Measurements from ENCODE around the gene PTCD1. TPM values are rescaled to one million over a fixed set of nuclear protein-coding genes. Genes with fewer than 3 reads are reported as not detected.

PTCD1 gene
- total RNA-seq, 1 donor from 2014 or later = 10.5 TPM

DNA sequence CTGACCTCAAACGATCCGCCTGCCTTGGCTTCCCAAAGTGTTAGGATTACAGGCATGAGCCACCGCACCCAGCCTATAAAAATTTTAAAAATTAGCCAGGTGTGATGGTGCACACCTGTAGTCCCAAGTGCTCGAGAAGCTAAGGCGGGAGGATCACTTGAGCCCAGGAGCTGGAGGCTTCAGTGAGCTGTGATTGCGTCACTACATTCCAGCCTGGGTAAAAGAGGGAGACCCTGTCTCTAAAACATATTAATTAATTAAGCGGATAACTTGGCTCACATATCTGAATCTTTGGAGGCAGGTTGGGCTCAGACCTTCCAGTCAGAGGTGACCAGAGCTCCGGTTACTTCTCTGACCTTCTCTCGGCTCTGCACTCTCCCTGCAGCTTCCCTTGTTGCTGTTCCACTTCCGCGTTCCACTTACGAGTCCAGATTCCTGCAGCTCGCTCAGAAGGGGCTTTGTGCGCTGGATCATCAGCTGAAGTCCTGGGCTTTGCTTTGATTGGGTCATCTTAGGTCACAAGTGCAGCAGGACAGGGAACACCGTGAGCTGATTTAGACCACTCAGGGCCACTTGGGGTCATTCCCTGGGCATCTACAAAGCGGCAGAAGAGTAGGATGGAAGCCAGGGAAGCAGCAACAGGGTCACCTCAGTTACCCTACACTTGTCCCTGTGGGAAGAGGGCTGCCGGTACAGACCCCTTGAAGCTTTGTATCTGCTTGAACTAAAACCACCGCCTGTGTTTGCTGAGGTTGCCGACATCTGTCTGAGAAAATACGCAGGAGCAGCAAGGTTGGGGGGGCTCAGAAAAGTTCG is 66.1 kb downstream of the PTCD1 start:
- H3K36me3 Mint-ChIP-seq (ENCODE audit: low read depth) = peaks cover 9% of the 10 kb centered on the region
- DNase-seq = no peak
- H3K9me3 Mint-ChIP-seq = no peaks in the 10 kb centered on the region
- intact Hi-C loops (cut with micrococcal nuclease) = loop anchor here (5.0 kb wide), 1 partner anchor 35 kb away; the partner anchor contains the start of genes BUD31 and PDAP1
- H3K27ac Mint-ChIP-seq = peak overlapping the region; percentile 70
- H3K4me1 Mint-ChIP-seq = peaks cover 28% of the 10 kb centered on the region
- no peaks in the 10 kb centered on the region for H3K27me3 Mint-ChIP-seq
- H3K4me3 Mint-ChIP-seq = peak overlapping the region; percentile 77

- no peak for DNase-seq
- Mint-ChIP-seq H3K27ac (no peak overlapping the region), H3K4me1 (peaks cover 26% of the 10 kb centered on the region), H3K36me3 (ENCODE audit: low read depth) (peaks cover 14% of the 10 kb centered on the region), H3K27me3 (no peaks in the 10 kb centered on the region), H3K4me3 (no peak overlapping the region), H3K9me3 (no peaks in the 10 kb centered on the region)
- intact Hi-C loops (cut with micrococcal nuclease) = loop anchor here (5.0 kb wide), 1 partner anchor 36 kb away; the partner anchor contains the start of genes BUD31 and PDAP1
Measured at GRCh38 chr7:99371376-99371920, 67.2 kb downstream of the PTCD1 start.

GRCh38 chr7:99369767-99370391 is 68.7 kb downstream of the PTCD1 start:
- H3K27me3 Mint-ChIP-seq = no peaks in the 10 kb centered on the region
- no peak for DNase-seq
- H3K4me3 Mint-ChIP-seq = no peak overlapping the region
- no peaks in the 10 kb centered on the region for H3K9me3 Mint-ChIP-seq
- intact Hi-C loops (cut with micrococcal nuclease) = loop anchor here (5.0 kb wide), 1 partner anchor 37 kb away; the partner anchor contains the start of genes BUD31 and PDAP1
- peaks cover 24% of the 10 kb centered on the region for H3K4me1 Mint-ChIP-seq
- H3K27ac Mint-ChIP-seq = peak overlapping the region; percentile 53
- peaks cover 23% of the 10 kb centered on the region for H3K36me3 Mint-ChIP-seq (ENCODE audit: low read depth)

DNA sequence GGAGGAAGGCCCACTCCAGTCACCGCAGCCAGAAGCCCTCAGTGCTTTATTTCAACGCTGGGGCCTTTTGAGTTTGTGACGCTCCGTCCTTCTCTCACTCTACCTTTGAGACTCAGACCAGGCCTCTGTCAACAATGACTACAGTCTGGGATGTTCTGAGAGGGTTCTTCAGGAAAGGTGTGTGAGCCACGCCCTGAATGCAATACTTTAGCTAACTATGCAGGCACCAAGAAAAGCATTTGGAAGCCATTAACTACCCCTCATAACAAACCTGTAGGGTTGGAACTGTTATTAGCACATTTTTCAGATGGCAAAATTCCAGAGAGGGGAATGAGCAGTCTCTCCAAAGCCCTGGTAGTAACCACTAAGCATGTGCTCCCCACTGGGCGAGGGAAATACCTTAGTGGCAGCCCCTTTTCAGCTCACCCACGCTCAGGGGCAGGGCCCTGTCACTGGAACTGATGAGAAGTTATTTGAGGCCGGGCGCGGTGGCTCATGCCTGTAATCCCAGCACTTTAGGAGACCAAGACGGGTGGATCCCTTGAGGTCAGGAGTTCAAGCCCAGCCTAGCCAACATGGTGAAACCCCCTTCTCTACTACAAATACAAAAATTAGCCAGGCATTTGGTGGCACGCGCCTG is 69.7 kb downstream of the PTCD1 start:
- H3K27ac Mint-ChIP-seq = no peak overlapping the region

More for the DNA sequence above, 69.7 kb downstream of the PTCD1 start:
- DNase-seq = no peak
- no peaks in the 10 kb centered on the region for H3K27me3 Mint-ChIP-seq
- intact Hi-C loops (cut with micrococcal nuclease) = no loop called here
- no peak overlapping the region for H3K4me3 Mint-ChIP-seq
- H3K4me1 Mint-ChIP-seq = peaks cover 23% of the 10 kb centered on the region
- peaks cover 31% of the 10 kb centered on the region for H3K36me3 Mint-ChIP-seq (ENCODE audit: low read depth)
- H3K9me3 Mint-ChIP-seq = no peaks in the 10 kb centered on the region

Other genes starting within 250 kb of the PTCD1 start
- gene KPNA7, start 230.7 kb downstream of the PTCD1 start, total RNA-seq = not detected in 2 replicates
- gene MYH16, start 166.0 kb downstream of the PTCD1 start, total RNA-seq = not detected in 2 replicates
- 76.0 and 80.8 TPM in 2 replicates for gene ARPC1A, start 112.9 kb downstream of the PTCD1 start, total RNA-seq
- 248 and 250 TPM in 2 replicates for gene ARPC1B, start 64.1 kb downstream of the PTCD1 start, total RNA-seq
- gene PDAP1, start 30.2 kb downstream of the PTCD1 start, total RNA-seq = 167 and 168 TPM in 2 replicates
- gene BUD31, start 29.8 kb downstream of the PTCD1 start, total RNA-seq = 136 and 147 TPM in 2 replicates
- gene CPSF4, start 145 bp upstream of the PTCD1 start, total RNA-seq = 83.5 and 89.0 TPM in 2 replicates
- 380 and 393 TPM in 2 replicates for gene ATP5MF, start 27.4 kb upstream of the PTCD1 start, total RNA-seq
- gene ZNF789, start 34.1 kb upstream of the PTCD1 start, total RNA-seq = 22.6 and 23.6 TPM in 2 replicates
- gene ZNF394, start 61.5 kb upstream of the PTCD1 start, total RNA-seq = 38.1 and 38.7 TPM in 2 replicates
- gene ZKSCAN5, start 65.9 kb upstream of the PTCD1 start, total RNA-seq = 7.2 TPM in 2 replicates
- 4.7 and 5.8 TPM in 2 replicates for gene FAM200A, start 113.3 kb upstream of the PTCD1 start, total RNA-seq
- 76.2 and 76.4 TPM in 2 replicates for gene ZNF655, start 119.8 kb upstream of the PTCD1 start, total RNA-seq
- 0.50 and 0.61 TPM in 2 replicates for gene TMEM225B, start 159.5 kb upstream of the PTCD1 start, total RNA-seq
- gene ZSCAN25, start 178.1 kb upstream of the PTCD1 start, total RNA-seq = 29.4 and 30.0 TPM in 2 replicates
- gene CYP3A5, start 241.2 kb upstream of the PTCD1 start, total RNA-seq = not detected in 2 replicates

Measured in activated CD4-positive, alpha-beta T cell treated with anti-CD3 and anti-CD28 coated beads, Interleukin-2, amount 10 ng/mL, durations not matched to agents 24 days and 14 days (primary cell).